Measurements from ENCODE around the gene MYOF. TPM values are rescaled to one million over a fixed set of nuclear protein-coding genes. Genes with fewer than 3 reads are reported as not detected.

The MYOF gene
- total RNA-seq, 1 donor: 379 TPM

DNA sequence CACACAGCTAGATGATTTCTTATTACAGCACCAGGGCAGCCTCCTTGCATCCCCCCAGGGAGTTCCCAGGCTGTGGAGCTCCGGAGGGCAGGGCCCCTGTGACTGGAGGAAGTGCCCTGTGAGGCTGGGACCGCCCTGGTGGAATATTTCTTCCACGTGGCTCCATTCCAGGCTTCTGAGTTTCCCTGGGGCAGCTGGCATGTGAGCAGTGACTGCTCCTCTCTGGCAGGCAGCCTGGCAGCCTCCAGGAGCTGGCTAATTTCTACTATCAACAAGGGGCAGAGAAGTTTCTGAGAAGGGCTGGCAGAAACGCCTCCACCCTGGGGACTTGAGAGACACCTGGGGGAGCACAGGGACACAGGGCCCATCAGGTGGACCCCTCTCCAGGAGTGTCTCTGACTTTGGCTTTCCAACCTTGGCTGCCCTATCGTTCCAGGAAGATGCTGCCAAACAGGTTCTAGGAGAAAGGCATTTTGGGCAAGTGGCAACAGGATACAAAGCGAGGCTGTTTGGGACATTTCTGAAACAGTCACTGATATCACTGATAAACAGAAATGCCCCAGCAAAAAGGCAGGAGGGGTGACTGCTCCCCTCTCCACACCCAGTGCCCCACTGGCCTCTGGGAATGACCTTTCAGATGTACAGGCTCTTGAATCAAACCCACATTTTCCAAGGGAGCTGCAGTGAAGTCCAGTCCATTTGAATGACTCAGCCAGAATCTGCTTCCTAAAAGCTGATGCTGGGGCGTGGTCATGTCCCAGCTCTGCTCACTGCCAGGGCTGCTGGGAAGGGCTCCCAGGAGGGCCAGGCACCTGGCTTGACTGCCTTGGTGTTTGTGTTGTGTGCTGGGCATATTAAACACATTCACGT is 16.1 kb downstream of the MYOF start:
- TF ChIP-seq CTCF (IDR thresholded peaks at IDR 0.05; ENCODE audit: extremely low read depth, low read depth, low read length): no peak
- H3K27me3 ChIP-seq (ENCODE audit: insufficient read depth, low read length): no peaks in the 10 kb centered on the region
- peak overlapping the region; percentile 99 for H3K27ac ChIP-seq (ENCODE audit: low read depth, low read length)
- H2AFZ ChIP-seq (ENCODE audit: low read length): no peak overlapping the region
- DNase-seq (ENCODE audit: insufficient read length, low spot score, missing footprints): peak; percentile 75
- H4K20me1 ChIP-seq (ENCODE audit: insufficient read depth, low read length): no peaks in the 10 kb centered on the region
- peaks cover 90% of the 10 kb centered on the region for H3K4me1 ChIP-seq (ENCODE audit: insufficient read depth, low read length)
- H3K4me2 ChIP-seq (ENCODE audit: insufficient read depth, low read length): peak overlapping the region; percentile 66
- H3K9me3 ChIP-seq (ENCODE audit: low read depth, low read length): no peaks in the 10 kb centered on the region
- peak overlapping the region; percentile 35 for H3K4me3 ChIP-seq (ENCODE audit: insufficient read depth, low read length)
- peaks cover 14% of the 10 kb centered on the region for H3K36me3 ChIP-seq (ENCODE audit: insufficient read depth, low read length)
- peaks cover 72% of the 10 kb centered on the region for H3K79me2 ChIP-seq (ENCODE audit: insufficient read depth, low read length)

DNA sequence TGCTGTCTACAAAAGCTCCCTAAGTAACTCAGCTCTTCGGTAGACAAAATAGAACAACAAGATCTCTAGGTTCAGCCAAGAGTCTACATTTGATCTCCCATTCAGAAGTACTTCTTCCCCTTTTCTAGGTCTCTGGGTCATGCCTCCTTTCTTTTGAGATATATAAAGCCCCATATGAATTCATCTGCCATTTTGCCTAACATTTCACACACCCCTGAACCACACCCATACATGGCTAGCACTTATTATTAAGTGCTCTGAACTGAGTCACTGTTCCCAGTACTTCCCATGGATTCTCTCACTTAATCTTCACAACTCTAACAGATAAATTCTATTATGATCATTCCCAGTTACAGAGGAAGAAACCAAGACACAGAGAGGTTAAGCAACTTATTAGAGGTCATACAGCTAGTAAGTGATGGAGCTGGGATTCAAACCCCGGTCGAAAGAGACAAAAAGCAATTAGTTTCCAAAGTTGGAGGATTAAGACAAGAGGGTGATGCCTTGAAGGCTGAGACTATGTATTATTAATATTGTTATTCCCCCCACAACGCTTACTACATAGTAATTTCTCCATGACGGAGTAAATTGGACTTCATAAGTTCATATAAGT is 17.3 kb downstream of the MYOF start:
- H2AFZ ChIP-seq (ENCODE audit: low read length): no peak overlapping the region
- no peaks in the 10 kb centered on the region for H3K27me3 ChIP-seq (ENCODE audit: insufficient read depth, low read length)
- peaks cover 85% of the 10 kb centered on the region for H3K4me1 ChIP-seq (ENCODE audit: insufficient read depth, low read length)
- peaks cover 18% of the 10 kb centered on the region for H3K36me3 ChIP-seq (ENCODE audit: insufficient read depth, low read length)
- no peaks in the 10 kb centered on the region for H4K20me1 ChIP-seq (ENCODE audit: insufficient read depth, low read length)
- DNase-seq (ENCODE audit: insufficient read length, low spot score, missing footprints): no peak
- no peak for TF ChIP-seq CTCF (IDR thresholded peaks at IDR 0.05; ENCODE audit: extremely low read depth, low read depth, low read length)
- H3K79me2 ChIP-seq (ENCODE audit: insufficient read depth, low read length): peaks cover 71% of the 10 kb centered on the region
- peak overlapping the region; percentile 43 for H3K4me2 ChIP-seq (ENCODE audit: insufficient read depth, low read length)
- H3K27ac ChIP-seq (ENCODE audit: low read depth, low read length): peak overlapping the region; percentile 99
- no peaks in the 10 kb centered on the region for H3K9me3 ChIP-seq (ENCODE audit: low read depth, low read length)
- no peak overlapping the region for H3K4me3 ChIP-seq (ENCODE audit: insufficient read depth, low read length)

GRCh38 chr10:93463723-93464476 is 18.2 kb downstream of the MYOF start:
- Histone ChIP-seq H3K9me3 (ENCODE audit: low read depth, low read length) (no peaks in the 10 kb centered on the region), H3K36me3 (ENCODE audit: insufficient read depth, low read length) (peaks cover 17% of the 10 kb centered on the region), H3K79me2 (ENCODE audit: insufficient read depth, low read length) (peaks cover 71% of the 10 kb centered on the region), H4K20me1 (ENCODE audit: insufficient read depth, low read length) (no peaks in the 10 kb centered on the region), H3K27ac (ENCODE audit: low read depth, low read length) (peak overlapping the region; percentile 99), H3K27me3 (ENCODE audit: insufficient read depth, low read length) (no peaks in the 10 kb centered on the region), H2AFZ (ENCODE audit: low read length) (no peak overlapping the region), H3K4me2 (ENCODE audit: insufficient read depth, low read length) (peak overlapping the region; percentile 43), H3K4me3 (ENCODE audit: insufficient read depth, low read length) (no peak overlapping the region), H3K4me1 (ENCODE audit: insufficient read depth, low read length) (peaks cover 85% of the 10 kb centered on the region)
- DNase-seq (ENCODE audit: insufficient read length, low spot score, missing footprints): no peak
- no peak for TF ChIP-seq CTCF (IDR thresholded peaks at IDR 0.05; ENCODE audit: extremely low read depth, low read depth, low read length)

All from osteoblast (primary cell).